Activated gamma-delta T cell treated with anti-CD3 and anti-CD28 coated beads, Interleukin-2, amount 50 U/mL, for 16 hours (primary cell): ENCODE results near the gene CAMTA1.
"Not testable (repeated sequence)": the region's sequence is repeated elsewhere in the genome, so short reads cannot be mapped to it uniquely, and the experiment has no call there.

Experiments used
- DNase-seq: peaks from one replicate; pipeline ENCODE4 v3.0.0-alpha.2; 2020; ENCODE audit warnings: low read depth

CAMTA1 gene

GRCh38 chr1:6907201-6907600, 121.9 kb downstream of the CAMTA1 start:
- DNase-seq = no peak

- DNase-seq = no peak
Observed at GRCh38 chr1:6907676-6908434, 122.6 kb downstream of the CAMTA1 start.

GRCh38 chr1:6909401-6909800, 124.1 kb downstream of the CAMTA1 start:
- DNase-seq = no peak

GRCh38 chr1:6909857-6910256, 124.6 kb downstream of the CAMTA1 start:
- no peak for DNase-seq

- no peak for DNase-seq
Observed at GRCh38 chr1:6911021-6911941, 126.0 kb downstream of the CAMTA1 start.

GRCh38 chr1:6911974-6912373, 126.7 kb downstream of the CAMTA1 start:
- DNase-seq = no peak

GRCh38 chr1:6912518-6912917, 127.3 kb downstream of the CAMTA1 start:
- no peak for DNase-seq

GRCh38 chr1:6913086-6913485, 127.8 kb downstream of the CAMTA1 start:
- DNase-seq = no peak

- no peak for DNase-seq
Observed at GRCh38 chr1:6914706-6915105, 129.5 kb downstream of the CAMTA1 start.

- no peak for DNase-seq
Observed at GRCh38 chr1:6915999-6916565, 130.8 kb downstream of the CAMTA1 start.

- DNase-seq = no peak
Observed at GRCh38 chr1:6917067-6917466, 131.8 kb downstream of the CAMTA1 start.

- DNase-seq = no peak
Observed at GRCh38 chr1:6918186-6918924, 133.1 kb downstream of the CAMTA1 start.

GRCh38 chr1:6918925-6919511, 133.8 kb downstream of the CAMTA1 start:
- no peak for DNase-seq

- DNase-seq = not testable (repeated sequence)
Observed at GRCh38 chr1:6921506-6921905, 136.3 kb downstream of the CAMTA1 start.

- DNase-seq = no peak
Observed at GRCh38 chr1:6922096-6922931, 137.1 kb downstream of the CAMTA1 start.

GRCh38 chr1:6923012-6923411, 137.8 kb downstream of the CAMTA1 start:
- DNase-seq = no peak

GRCh38 chr1:6923416-6923815, 138.2 kb downstream of the CAMTA1 start:
- DNase-seq = no peak

- DNase-seq = no peak
Observed at GRCh38 chr1:6923955-6924881, 139.0 kb downstream of the CAMTA1 start.

GRCh38 chr1:6924891-6925290, 139.6 kb downstream of the CAMTA1 start:
- no peak for DNase-seq

GRCh38 chr1:6927626-6928025, 142.4 kb downstream of the CAMTA1 start:
- DNase-seq = no peak
